DMS79 treated with DMSO at 0.1 percent for 48 hours (cell line): ENCODE measurements around the gene FERMT1.
A peak's percentile ranks its signal among the peaks of the same experiment; 100 is the strongest.

Experiments
- DNase-seq: peaks from one replicate; lab custom pipeline; 2025; lab: John Stamatoyannopoulos, UW

Gene FERMT1

GRCh38 chr20:6122873-6123648 is at the start of gene FERMT1:
Gene FERMT1, minus strand, starts transcription at chr20:6123030. Its CDS starts 3,476 bp downstream, at chr20:6119554.
- DNase-seq: no peak

- no peak for DNase-seq
Observed at GRCh38 chr20:6169251-6169650, 46.4 kb upstream of the FERMT1 start.

GRCh38 chr20:6168204-6168603 is 45.4 kb upstream of the FERMT1 start:
- no peak for DNase-seq

GRCh38 chr20:6165346-6165745 is 42.5 kb upstream of the FERMT1 start:
- no peak for DNase-seq

- DNase-seq: peak; percentile 32
Observed at GRCh38 chr20:6164421-6165341, 41.9 kb upstream of the FERMT1 start.

- DNase-seq: no peak
Observed at GRCh38 chr20:6160736-6161135, 37.9 kb upstream of the FERMT1 start.

GRCh38 chr20:6157345-6157744 is 34.5 kb upstream of the FERMT1 start:
- no peak for DNase-seq

GRCh38 chr20:6152777-6153176 is 29.9 kb upstream of the FERMT1 start:
- no peak for DNase-seq

GRCh38 chr20:6148073-6148472 is 25.2 kb upstream of the FERMT1 start:
- no peak for DNase-seq

GRCh38 chr20:6142348-6142993 is 19.6 kb upstream of the FERMT1 start:
- DNase-seq: peak; percentile 65

GRCh38 chr20:6140947-6141346 is 18.1 kb upstream of the FERMT1 start:
- no peak for DNase-seq

- no peak for DNase-seq
Observed at GRCh38 chr20:6135347-6135746, 12.5 kb upstream of the FERMT1 start.

GRCh38 chr20:6134592-6134991 is 11.8 kb upstream of the FERMT1 start:
- no peak for DNase-seq

- no peak for DNase-seq
Observed at GRCh38 chr20:6130045-6130444, 7.2 kb upstream of the FERMT1 start.

GRCh38 chr20:6127825-6128224 is 5.0 kb upstream of the FERMT1 start:
- no peak for DNase-seq

- DNase-seq: no peak
Observed at GRCh38 chr20:6126846-6127245, 4.0 kb upstream of the FERMT1 start.

GRCh38 chr20:6123649-6124014 is 802 bp upstream of the FERMT1 start:
- no peak for DNase-seq

GRCh38 chr20:6122111-6122872 is 538 bp downstream of the FERMT1 start:
- no peak for DNase-seq

- DNase-seq: no peak
Observed at GRCh38 chr20:6121504-6121903, 1.3 kb downstream of the FERMT1 start.

GRCh38 chr20:6120491-6120988 is 2.3 kb downstream of the FERMT1 start:
- DNase-seq: no peak

GRCh38 chr20:6116758-6117157 is 6.1 kb downstream of the FERMT1 start:
- DNase-seq: no peak
